SH-SY5Y (cell line): Measurements from ENCODE around the gene CLDN6.

Experiments used
- GATA2 ChIP-seq: IDR thresholded peaks from 2 replicates; pipeline ENCODE4 v1.6.1; 2011; ENCODE audit warnings: mild to moderate bottlenecking, low read depth, low read length
- GATA3 ChIP-seq: IDR thresholded peaks from 2 replicates; pipeline ENCODE4 v1.6.1; 2011; ENCODE audit warnings: low read depth, mild to moderate bottlenecking, low read length, moderate library complexity

CLDN6 gene

DNA sequence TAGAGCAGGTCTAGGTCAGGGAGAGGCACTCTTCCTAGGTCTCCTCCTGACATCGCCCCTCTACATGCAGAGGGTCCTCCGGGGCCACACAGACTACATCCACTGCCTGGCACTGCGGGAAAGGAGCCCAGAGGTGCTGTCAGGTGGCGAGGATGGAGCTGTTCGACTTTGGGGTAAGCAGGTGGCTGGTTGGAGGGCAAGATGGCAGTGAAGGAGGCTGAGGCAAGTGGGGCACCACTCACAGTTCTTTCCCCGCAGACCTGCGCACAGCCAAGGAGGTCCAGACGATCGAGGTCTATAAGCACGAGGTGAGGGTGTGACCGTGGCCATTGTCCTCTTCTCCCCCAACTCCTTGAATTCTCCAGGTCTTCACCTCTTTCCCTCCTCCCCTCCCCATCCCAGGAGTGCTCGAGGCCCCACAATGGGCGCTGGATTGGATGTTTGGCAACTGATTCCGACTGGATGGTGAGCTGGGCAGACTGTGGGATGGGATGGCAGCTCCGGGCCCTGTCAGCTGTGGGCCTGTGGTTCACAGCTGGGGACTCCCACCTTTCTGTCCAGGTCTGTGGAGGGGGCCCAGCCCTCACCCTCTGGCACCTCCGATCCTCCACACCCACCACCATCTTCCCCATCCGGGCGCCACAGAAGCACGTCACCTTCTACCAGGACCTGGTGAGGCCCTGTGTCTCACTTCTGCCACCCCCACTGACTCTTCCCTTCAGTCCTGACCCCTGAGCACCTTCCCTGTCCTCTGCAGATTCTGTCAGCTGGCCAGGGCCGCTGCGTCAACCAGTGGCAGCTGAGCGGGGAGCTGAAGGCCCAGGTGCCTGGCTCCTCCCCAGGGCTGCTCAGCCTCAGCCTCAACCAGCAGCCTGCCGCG lies 8.9 kb upstream of the CLDN6 start:
- TF ChIP-seq GATA3 = no peak
- no peak for TF ChIP-seq GATA2

DNA sequence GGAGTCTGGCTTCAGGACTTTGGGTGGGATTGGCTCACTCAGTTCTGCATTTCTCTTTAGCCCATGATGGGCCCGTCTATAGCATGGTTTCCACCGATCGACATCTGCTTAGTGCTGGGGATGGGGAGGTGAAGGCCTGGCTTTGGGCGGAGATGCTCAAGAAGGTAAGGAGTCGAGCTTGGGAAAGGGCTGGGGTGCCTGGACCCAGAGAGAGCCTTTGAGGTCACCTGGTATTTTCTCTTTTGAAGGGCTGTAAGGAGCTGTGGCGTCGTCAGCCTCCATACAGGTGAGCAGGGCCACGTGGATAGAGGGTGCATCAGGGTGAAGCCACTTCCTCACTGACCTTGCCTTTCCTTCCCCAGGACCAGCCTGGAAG lies 8.0 kb upstream of the CLDN6 start:
- no peak for TF ChIP-seq GATA3
- TF ChIP-seq GATA2 = no peak

- TF ChIP-seq GATA2 (no peak), GATA3 (no peak)
Measured at GRCh38 chr16:3025032-3026002, 7.3 kb upstream of the CLDN6 start.

GRCh38 chr16:3023669-3024478 lies 5.9 kb upstream of the CLDN6 start, which contains the start of the genes HCFC1R1 and THOC6:
Gene HCFC1R1 (minus strand): TSS chr16:3023942. CDS start chr16:3023941, 1 bp downstream.
Gene THOC6 (plus strand): TSS chr16:3024035. CDS start chr16:3024327, 292 bp downstream.
- TF ChIP-seq GATA2 (no peak), GATA3 (no peak)

- TF ChIP-seq GATA2 = no peak
- TF ChIP-seq GATA3 = no peak
Measured at GRCh38 chr16:3023415-3023668, 5.4 kb upstream of the CLDN6 start.

DNA sequence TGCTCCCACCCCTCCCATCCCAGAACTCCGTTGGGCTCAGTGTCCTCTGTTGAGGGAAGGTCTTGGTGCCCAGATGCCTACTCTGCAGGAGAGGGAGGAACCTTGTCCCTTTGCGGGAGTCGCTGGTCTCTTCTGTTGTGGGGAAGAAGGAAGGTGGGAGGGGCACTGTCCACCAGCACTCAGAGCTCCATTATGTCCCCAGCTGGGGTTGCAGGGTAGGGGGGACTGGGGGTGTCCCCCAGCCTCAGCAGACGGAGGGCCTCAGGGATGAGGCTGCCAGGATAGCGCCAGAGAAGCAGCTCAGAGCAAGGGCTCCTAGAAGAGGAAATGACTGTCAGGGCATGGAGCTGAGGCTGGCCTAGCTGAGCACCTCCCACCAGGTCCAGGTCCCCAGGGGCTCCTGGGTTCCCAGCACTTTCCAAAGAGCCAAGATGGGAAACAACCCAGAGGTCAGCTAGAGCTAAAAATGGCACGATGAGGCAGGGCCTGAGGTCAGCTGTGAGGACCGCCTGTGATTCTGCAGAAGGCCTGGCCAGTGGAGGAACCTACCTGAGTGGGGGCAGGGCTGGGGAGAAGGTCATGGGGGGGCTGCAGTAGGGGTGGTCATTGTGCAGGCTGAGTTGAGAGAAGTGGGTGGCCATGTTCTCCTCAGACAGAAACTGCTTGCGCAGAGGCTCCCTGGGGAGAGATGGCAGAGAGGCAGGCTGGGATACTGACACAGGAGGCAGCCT lies 4.9 kb upstream of the CLDN6 start:
- no peak for TF ChIP-seq GATA3
- no peak for TF ChIP-seq GATA2

GRCh38 chr16:3022208-3022683 lies 4.3 kb upstream of the CLDN6 start:
- TF ChIP-seq GATA3 (no peak), GATA2 (no peak)

DNA sequence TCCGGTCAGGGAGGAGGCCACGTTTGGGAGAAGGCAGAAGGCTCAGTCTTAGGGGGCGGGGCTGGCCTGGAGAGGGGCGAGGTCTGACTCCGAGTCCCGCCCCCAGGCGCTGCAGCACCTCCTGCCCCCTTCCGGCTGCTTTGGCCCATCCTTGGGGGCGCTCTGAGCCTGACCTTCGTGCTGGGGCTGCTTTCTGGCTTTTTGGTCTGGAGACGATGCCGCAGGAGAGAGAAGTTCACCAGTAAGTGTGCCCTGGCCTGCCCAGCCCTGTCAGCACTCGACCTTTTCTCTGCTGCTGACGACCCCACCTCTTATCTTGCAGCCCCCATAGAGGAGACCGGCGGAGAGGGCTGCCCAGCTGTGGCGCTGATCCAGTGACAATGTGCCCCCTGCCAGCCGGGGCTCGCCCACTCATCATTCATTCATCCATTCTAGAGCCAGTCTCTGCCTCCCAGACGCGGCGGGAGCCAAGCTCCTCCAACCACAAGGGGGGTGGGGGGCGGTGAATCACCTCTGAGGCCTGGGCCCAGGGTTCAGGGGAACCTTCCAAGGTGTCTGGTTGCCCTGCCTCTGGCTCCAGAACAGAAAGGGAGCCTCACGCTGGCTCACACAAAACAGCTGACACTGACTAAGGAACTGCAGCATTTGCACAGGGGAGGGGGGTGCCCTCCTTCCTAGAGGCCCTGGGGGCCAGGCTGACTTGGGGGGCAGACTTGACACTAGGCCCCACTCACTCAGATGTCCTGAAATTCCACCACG lies 3.6 kb upstream of the CLDN6 start:
- TF ChIP-seq GATA2 = no peak
- TF ChIP-seq GATA3 = no peak

DNA sequence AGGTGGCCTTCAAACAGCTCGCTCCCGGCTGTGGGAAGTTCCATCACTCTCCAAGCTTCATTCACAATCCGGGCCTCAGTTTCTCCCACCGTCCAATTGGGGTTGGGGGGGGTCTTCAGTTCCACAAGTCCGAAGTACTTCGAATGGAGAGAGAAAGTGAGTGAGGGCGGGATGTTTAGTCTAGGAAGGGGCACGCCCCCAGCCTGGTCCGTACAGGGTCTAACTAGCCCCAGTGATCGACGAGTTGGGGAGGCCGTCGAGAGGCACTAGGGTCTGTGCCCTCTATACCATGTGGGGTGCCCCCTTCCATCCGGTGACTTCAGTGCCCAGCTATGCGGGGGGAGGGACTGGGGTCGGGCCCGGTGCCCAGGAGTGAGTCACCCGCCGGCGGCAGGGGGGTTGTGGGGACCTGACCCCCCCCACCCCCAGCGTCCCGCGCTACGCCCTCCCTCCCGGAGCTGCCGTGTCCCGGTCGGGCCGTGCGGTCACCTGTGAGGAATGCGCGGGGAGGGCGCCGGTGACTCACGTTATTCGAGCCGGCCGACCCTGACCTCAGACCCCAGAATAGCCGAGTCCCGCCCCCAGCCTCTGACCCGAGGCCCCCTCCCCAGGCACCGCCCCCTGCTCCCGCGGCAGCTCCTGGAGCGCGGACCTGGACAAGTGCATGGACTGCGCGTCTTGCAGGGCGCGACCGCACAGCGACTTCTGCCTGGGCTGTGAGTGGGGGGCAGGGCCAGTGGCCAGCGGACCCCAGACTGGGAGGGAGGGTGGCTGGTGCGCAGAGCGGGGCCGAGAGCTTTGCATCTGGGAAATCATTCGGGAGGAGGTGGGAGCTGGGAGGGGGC lies 2.8 kb upstream of the CLDN6 start:
- TF ChIP-seq GATA3 = no peak
- TF ChIP-seq GATA2 = no peak

DNA sequence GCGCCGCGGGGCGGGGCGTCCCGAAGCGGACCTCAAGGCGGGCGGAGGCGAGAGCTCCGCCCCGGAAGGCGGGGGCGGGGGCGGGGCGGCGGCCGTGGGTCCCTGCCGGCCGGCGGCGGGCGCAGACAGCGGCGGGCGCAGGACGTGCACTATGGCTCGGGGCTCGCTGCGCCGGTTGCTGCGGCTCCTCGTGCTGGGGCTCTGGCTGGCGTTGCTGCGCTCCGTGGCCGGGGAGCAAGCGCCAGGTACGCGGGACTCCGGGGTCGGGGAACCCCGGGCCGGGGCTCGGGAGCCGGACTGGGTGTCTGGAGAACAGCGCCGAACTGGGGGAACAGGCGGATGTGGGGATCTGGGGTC lies 2.2 kb upstream of the CLDN6 start, which contains the start of gene TNFRSF12A:
TNFRSF12A (plus strand) TSS at position 122 of the 357 bp plus-strand sequence; CDS start at position 152, 30 bp downstream.
- no peak for TF ChIP-seq GATA2
- TF ChIP-seq GATA3 = no peak

DNA sequence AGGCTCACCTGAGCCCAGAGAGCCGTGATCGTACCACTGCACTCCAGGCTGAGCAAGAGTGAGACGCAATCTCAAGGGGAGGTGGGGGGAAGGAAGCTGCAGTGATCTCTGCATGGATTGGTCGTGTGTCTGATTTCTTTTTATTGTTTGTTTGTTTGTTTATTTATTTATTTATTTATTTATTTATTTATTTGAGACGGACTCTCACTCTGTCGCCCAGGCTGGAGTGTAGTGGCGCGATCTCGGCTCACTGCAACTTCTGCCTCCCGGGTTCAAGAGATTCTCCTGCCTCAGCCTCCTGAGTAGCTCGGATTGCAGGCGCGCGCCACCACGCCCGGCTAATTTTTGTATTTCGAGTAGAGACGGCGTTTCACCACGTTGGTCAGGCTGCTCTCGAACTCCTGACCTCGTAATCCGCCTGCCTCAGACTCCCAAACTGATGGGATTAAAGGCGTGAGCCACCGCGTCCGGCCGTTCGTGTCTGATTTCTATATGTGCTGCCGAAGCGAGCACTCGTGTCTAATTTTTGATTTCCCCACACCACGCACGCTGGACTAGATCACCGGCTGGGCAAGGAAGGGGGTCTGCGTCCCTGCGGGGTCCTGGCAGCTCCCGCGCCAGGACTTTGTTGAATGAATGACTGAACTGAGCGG lies 1.7 kb upstream of the CLDN6 start:
- TF ChIP-seq GATA2 (no peak), GATA3 (no peak)
